Ishikawa (cell line): ENCODE results near the gene SYT6.

ENCODE experiments used
- RAD21 ChIP-seq: IDR thresholded peaks from 2 replicates; pipeline ENCODE4 v1.6.1; 2012; ENCODE audit warnings: low read depth
- REST ChIP-seq: IDR thresholded peaks from 2 replicates; pipeline ENCODE4 v1.6.1; 2012; ENCODE audit warnings: low read depth, mild to moderate bottlenecking

GRCh38 chr1:114080511-114081436 lies 72.9 kb downstream of the SYT6 start:
- TF ChIP-seq RAD21 (no peak), REST (no peak)
